GM18907 (cell line): ENCODE data around the gene HNRNPLL.
"Not testable (repeated sequence)": the region's sequence is repeated elsewhere in the genome, so short reads cannot be mapped to it uniquely, and the experiment has no call there.

ENCODE experiments used
- ATAC-seq: cut with Tn5 transposase; IDR thresholded peaks from one replicate; pipeline ENCODE4 v1.9.1; 2021; ENCODE audit warnings: mild to moderate bottlenecking, moderate library complexity; ENCODE audit not compliant: unreplicated experiment

The HNRNPLL gene

GRCh38 chr2:38557217-38557616, 45.5 kb downstream of the HNRNPLL start:
- ATAC-seq, result no peak

- no peak for ATAC-seq
Observed at GRCh38 chr2:38556006-38556801, 46.5 kb downstream of the HNRNPLL start.

- no peak for ATAC-seq
Observed at GRCh38 chr2:38554973-38555595, 47.6 kb downstream of the HNRNPLL start.

GRCh38 chr2:38553554-38553953, 49.2 kb downstream of the HNRNPLL start:
- ATAC-seq, result no peak

GRCh38 chr2:38552259-38552658, 50.5 kb downstream of the HNRNPLL start:
- no peak for ATAC-seq

GRCh38 chr2:38551746-38552145, 51.0 kb downstream of the HNRNPLL start:
- no peak for ATAC-seq

- ATAC-seq, result no peak
Observed at GRCh38 chr2:38551171-38551570, 51.6 kb downstream of the HNRNPLL start.

- no peak for ATAC-seq
Observed at GRCh38 chr2:38549851-38550250, 52.9 kb downstream of the HNRNPLL start.

GRCh38 chr2:38549071-38549704, 53.5 kb downstream of the HNRNPLL start:
- no peak for ATAC-seq

GRCh38 chr2:38547791-38548190, 54.9 kb downstream of the HNRNPLL start:
- ATAC-seq, result no peak

- ATAC-seq, result no peak
Observed at GRCh38 chr2:38546585-38546984, 56.1 kb downstream of the HNRNPLL start.

GRCh38 chr2:38546064-38546463, 56.7 kb downstream of the HNRNPLL start:
- ATAC-seq, result no peak

GRCh38 chr2:38542248-38542631, 60.5 kb downstream of the HNRNPLL start:
- ATAC-seq, result not testable (repeated sequence)

- no peak for ATAC-seq
Observed at GRCh38 chr2:38540580-38541286, 62.0 kb downstream of the HNRNPLL start.

GRCh38 chr2:38539086-38539485, 63.6 kb downstream of the HNRNPLL start:
- no peak for ATAC-seq

- no peak for ATAC-seq
Observed at GRCh38 chr2:38537937-38538525, 64.7 kb downstream of the HNRNPLL start.

GRCh38 chr2:38537296-38537695, 65.4 kb downstream of the HNRNPLL start:
- not testable (repeated sequence) for ATAC-seq

GRCh38 chr2:38535744-38536506, 66.8 kb downstream of the HNRNPLL start:
- ATAC-seq, result peak; percentile 58

GRCh38 chr2:38535404-38535743, 67.4 kb downstream of the HNRNPLL start:
- ATAC-seq, result no peak

GRCh38 chr2:38534746-38535403, 67.9 kb downstream of the HNRNPLL start:
- ATAC-seq, result no peak
